GM12891 (cell line): ENCODE measurements around the gene BCAT1. TPM values are rescaled to one million over a fixed set of nuclear protein-coding genes. Genes with fewer than 3 reads are reported as not detected.

ENCODE experiments used
- DNase-seq: peaks from one replicate; pipeline ENCODE4 v3.0.0; 2011; ENCODE audit warnings: low spot score; ENCODE audit not compliant: insufficient read length
- FAIRE-seq: peaks from 2 replicates; lab custom pipeline; 2011; peaks lifted over from hg19 to GRCh38; lab: Jason Lieb, UNC
- PAX5 ChIP-seq: IDR thresholded peaks from 2 replicates; pipeline ENCODE4 v1.6.1; 2011; ENCODE audit warnings: low read length, moderate library complexity, mild to moderate bottlenecking; ENCODE audit not compliant: insufficient read depth, severe bottlenecking
- POLR2A ChIP-seq: IDR thresholded peaks from 2 replicates; pipeline ENCODE4 v1.6.1; 2011; ENCODE audit warnings: low read depth, low read length, control low read depth
- POLR2AphosphoS5 ChIP-seq: IDR thresholded peaks from 2 replicates; pipeline ENCODE4 v1.6.1; 2011; ENCODE audit warnings: low read depth, low read length, control low read depth
- POU2F2 ChIP-seq: IDR thresholded peaks from 2 replicates; pipeline ENCODE4 v1.6.1; 2011; ENCODE audit warnings: low read depth, mild to moderate bottlenecking, control low read depth, low read length, moderate library complexity
- SPI1 ChIP-seq: IDR thresholded peaks from 2 replicates; pipeline ENCODE4 v1.6.1; 2011; ENCODE audit warnings: low read depth, low read length, control low read depth
- TAF1 ChIP-seq: IDR thresholded peaks from 2 replicates; pipeline ENCODE4 v1.6.1; 2011; ENCODE audit warnings: low read depth, low read length, control low read depth
- polyA plus RNA-seq: library from polyadenylated mRNA; unstranded; fragments of >200 nt; gene quantifications from one replicate; pipeline ENCODE4 v1.2.1, GENCODE V29; 2012; ENCODE audit warnings: low read depth, missing spikeins, inconsistent platforms; ENCODE audit not compliant: missing spikeins

The BCAT1 gene
- 8.1 TPM for polyA plus RNA-seq

- peak; percentile 85 for FAIRE-seq
- TF ChIP-seq POLR2A (peak; percentile 52; the same call in 1 of the 2 replicates), POLR2AphosphoS5 (peak; percentile 79), SPI1 (no peak)
- no peak for DNase-seq
Measured at GRCh38 chr12:24948757-24949722, at the start of gene BCAT1. TSS of gene BCAT1 (minus strand) at chr12:24949101. CDS start at chr12:24948932, 169 bp downstream.

- DNase-seq (peak; percentile 14), FAIRE-seq (peak; percentile 82)
- TF ChIP-seq POU2F2 (no peak), POLR2AphosphoS5 (no peak), PAX5 (peak; percentile 52), TAF1 (no peak), POLR2A (no peak), SPI1 (peak; percentile 74)
Measured at GRCh38 chr12:24997970-24998582, 49.2 kb upstream of the BCAT1 start.

- DNase-seq = no peak
- peak; percentile 82 for FAIRE-seq
- no peak for TF ChIP-seq PAX5
- no peak for TF ChIP-seq POU2F2
- no peak for TF ChIP-seq POLR2AphosphoS5
- no peak for TF ChIP-seq SPI1
- no peak for TF ChIP-seq TAF1
- no peak for TF ChIP-seq POLR2A
Measured at GRCh38 chr12:24997496-24997895, 48.6 kb upstream of the BCAT1 start.

GRCh38 chr12:24996820-24997219 is 47.9 kb upstream of the BCAT1 start:
- TF ChIP-seq TAF1 (no peak), POLR2A (no peak), SPI1 (no peak), POLR2AphosphoS5 (no peak), POU2F2 (no peak), PAX5 (no peak)
- DNase-seq (no peak), FAIRE-seq (peak; percentile 26)

- FAIRE-seq = peak; percentile 85
- TF ChIP-seq POU2F2 = no peak
- no peak for DNase-seq
Measured at GRCh38 chr12:24996102-24996797, 47.3 kb upstream of the BCAT1 start.

- no peak for TF ChIP-seq SPI1
- no peak for TF ChIP-seq POLR2A
- TF ChIP-seq POLR2AphosphoS5 = no peak
- no peak for TF ChIP-seq PAX5
- no peak for TF ChIP-seq TAF1
- no peak for TF ChIP-seq POU2F2
- DNase-seq (no peak), FAIRE-seq (no peak)
Measured at GRCh38 chr12:24993793-24994192, 44.9 kb upstream of the BCAT1 start.

- FAIRE-seq = peak; percentile 96
- no peak for TF ChIP-seq POLR2AphosphoS5
- TF ChIP-seq SPI1 = no peak
- TF ChIP-seq POU2F2 = no peak
- no peak for TF ChIP-seq POLR2A
- no peak for TF ChIP-seq PAX5
- TF ChIP-seq TAF1 = no peak
- DNase-seq = no peak
Measured at GRCh38 chr12:24991209-24992049, 42.5 kb upstream of the BCAT1 start.

- DNase-seq = no peak
- FAIRE-seq = no peak
- TF ChIP-seq POU2F2 (no peak), POLR2AphosphoS5 (no peak), SPI1 (no peak), POLR2A (no peak)
Measured at GRCh38 chr12:24989216-24989615, 40.3 kb upstream of the BCAT1 start.

GRCh38 chr12:24982250-24982649 is 33.3 kb upstream of the BCAT1 start:
- DNase-seq = no peak
- no peak for FAIRE-seq
- TF ChIP-seq PAX5 = no peak
- TF ChIP-seq SPI1 = no peak
- no peak for TF ChIP-seq TAF1
- TF ChIP-seq POLR2A = no peak
- TF ChIP-seq POU2F2 = no peak
- no peak for TF ChIP-seq POLR2AphosphoS5
